Neural crest cell (in vitro differentiated cells): Measurements from ENCODE around the gene CCDC12. TPM values are rescaled to one million over a fixed set of nuclear protein-coding genes. Genes with fewer than 3 reads are reported as not detected.

Experiments used
- DNase-seq: peaks from one replicate; pipeline ENCODE4 v3.0.0; 2021; ENCODE audit warnings: low read depth, mixed read lengths, low spot score
- H3K27ac Mint-ChIP-seq: one replicate; pipeline ENCODE4 v1.8.0; 2021; ENCODE audit warnings: mild to moderate bottlenecking, mixed read lengths; ENCODE audit not compliant: unreplicated experiment
- H3K27me3 Mint-ChIP-seq: 2 replicates; pipeline ENCODE4 v1.8.0; 2021; ENCODE audit warnings: low read depth, mild to moderate bottlenecking, mixed read lengths
- H3K36me3 Mint-ChIP-seq: 2 replicates; pipeline ENCODE4 v1.8.0; 2021; ENCODE audit warnings: low read depth, mild to moderate bottlenecking, mixed read lengths
- H3K4me1 Mint-ChIP-seq: 2 replicates; pipeline ENCODE4 v1.8.0; 2021; ENCODE audit warnings: mixed read lengths
- H3K4me3 Mint-ChIP-seq: one replicate; pipeline ENCODE4 v1.8.0; 2021; ENCODE audit warnings: mild to moderate bottlenecking, mixed read lengths
- H3K9me3 Mint-ChIP-seq: 2 replicates; pipeline ENCODE4 v1.8.0; 2021; ENCODE audit warnings: mixed read lengths
- CTCF ChIP-seq: fragments of 200-600 bp; sonication (generic); conservative IDR thresholded peaks from 2 replicates; pipeline ENCODE4 v1.5.0; 2021; ENCODE audit warnings: antibody characterized with exemption, mild to moderate bottlenecking
- total RNA-seq: library from RNA; stranded (reverse); gene quantifications from 2 replicates; pipeline ENCODE4 v1.2.1, GENCODE V29; 2021

CCDC12 gene
- total RNA-seq, 1 donor from 2014 or later: 54.3 TPM

GRCh38 chr3:46996689-46997452 lies 20.3 kb upstream of the CCDC12 start:
- peak overlapping the region; percentile 86 for H3K27ac Mint-ChIP-seq
- no peaks in the 10 kb centered on the region for H3K4me1 Mint-ChIP-seq
- no peaks in the 10 kb centered on the region for H3K27me3 Mint-ChIP-seq
- H3K4me3 Mint-ChIP-seq: no peak overlapping the region
- H3K9me3 Mint-ChIP-seq: no peaks in the 10 kb centered on the region
- DNase-seq: no peak
- H3K36me3 Mint-ChIP-seq: no peaks in the 10 kb centered on the region
- TF ChIP-seq CTCF: no peak

GRCh38 chr3:46995901-46996562 lies 19.5 kb upstream of the CCDC12 start:
- Mint-ChIP-seq H3K27ac (no peak overlapping the region), H3K4me1 (no peaks in the 10 kb centered on the region), H3K4me3 (no peak overlapping the region), H3K27me3 (no peaks in the 10 kb centered on the region), H3K36me3 (no peaks in the 10 kb centered on the region), H3K9me3 (no peaks in the 10 kb centered on the region)
- DNase-seq: no peak
- no peak for TF ChIP-seq CTCF

- Mint-ChIP-seq H3K4me3 (no peak overlapping the region), H3K27ac (no peak overlapping the region)
These were observed 18.5 kb upstream of the CCDC12 start for GRCh38 chr3:46994801-46995731.

GRCh38 chr3:46993986-46994385 lies 17.4 kb upstream of the CCDC12 start:
- Mint-ChIP-seq H3K9me3 (no peaks in the 10 kb centered on the region), H3K36me3 (no peaks in the 10 kb centered on the region), H3K4me3 (no peak overlapping the region), H3K27me3 (no peaks in the 10 kb centered on the region), H3K27ac (no peak overlapping the region), H3K4me1 (no peaks in the 10 kb centered on the region)
- DNase-seq: no peak
- no peak for TF ChIP-seq CTCF

More at GRCh38 chr3:46994801-46995731, 18.5 kb upstream of the CCDC12 start:
- H3K36me3 Mint-ChIP-seq: no peaks in the 10 kb centered on the region
- no peak for DNase-seq
- no peaks in the 10 kb centered on the region for H3K4me1 Mint-ChIP-seq
- H3K9me3 Mint-ChIP-seq: no peaks in the 10 kb centered on the region
- no peaks in the 10 kb centered on the region for H3K27me3 Mint-ChIP-seq
- TF ChIP-seq CTCF: no peak

- Mint-ChIP-seq H3K9me3 (no peaks in the 10 kb centered on the region), H3K36me3 (no peaks in the 10 kb centered on the region), H3K4me1 (no peaks in the 10 kb centered on the region), H3K27me3 (no peaks in the 10 kb centered on the region), H3K4me3 (no peak overlapping the region), H3K27ac (no peak overlapping the region)
- no peak for DNase-seq
- no peak for TF ChIP-seq CTCF
These were observed 16.7 kb upstream of the CCDC12 start for GRCh38 chr3:46993292-46993691.
